ENCODE measurements around the gene VPS18. TPM values are rescaled to one million over a fixed set of nuclear protein-coding genes. Genes with fewer than 3 reads are reported as not detected.
A peak's percentile ranks its signal among the peaks of the same experiment; 100 is the strongest.

VPS18 gene
- total RNA-seq, 1 experiment from 2014 or later: 57.3 TPM

GRCh38 chr15:40914486-40914885 is 20.2 kb downstream of the VPS18 start:
- in situ Hi-C loops (cut with HindIII; ENCODE audit: low sequenced_read_pairs): no loop called here
- DNase-seq (ENCODE audit: low spot score): no peak

- in situ Hi-C loops (cut with HindIII; ENCODE audit: low sequenced_read_pairs): no loop called here
- DNase-seq (ENCODE audit: low spot score): no peak
These were observed 20.9 kb downstream of the VPS18 start for GRCh38 chr15:40915116-40915661.

- DNase-seq (ENCODE audit: low spot score): no peak
- in situ Hi-C loops (cut with HindIII; ENCODE audit: low sequenced_read_pairs): no loop called here
These were observed 21.4 kb downstream of the VPS18 start for GRCh38 chr15:40915679-40916078.

GRCh38 chr15:40917585-40917984 is 23.3 kb downstream of the VPS18 start:
- DNase-seq (ENCODE audit: low spot score): no peak
- in situ Hi-C loops (cut with HindIII; ENCODE audit: low sequenced_read_pairs): no loop called here

GRCh38 chr15:40918146-40918798 is 24.0 kb downstream of the VPS18 start:
- in situ Hi-C loops (cut with HindIII; ENCODE audit: low sequenced_read_pairs): no loop called here
- no peak for DNase-seq (ENCODE audit: low spot score)

DNA sequence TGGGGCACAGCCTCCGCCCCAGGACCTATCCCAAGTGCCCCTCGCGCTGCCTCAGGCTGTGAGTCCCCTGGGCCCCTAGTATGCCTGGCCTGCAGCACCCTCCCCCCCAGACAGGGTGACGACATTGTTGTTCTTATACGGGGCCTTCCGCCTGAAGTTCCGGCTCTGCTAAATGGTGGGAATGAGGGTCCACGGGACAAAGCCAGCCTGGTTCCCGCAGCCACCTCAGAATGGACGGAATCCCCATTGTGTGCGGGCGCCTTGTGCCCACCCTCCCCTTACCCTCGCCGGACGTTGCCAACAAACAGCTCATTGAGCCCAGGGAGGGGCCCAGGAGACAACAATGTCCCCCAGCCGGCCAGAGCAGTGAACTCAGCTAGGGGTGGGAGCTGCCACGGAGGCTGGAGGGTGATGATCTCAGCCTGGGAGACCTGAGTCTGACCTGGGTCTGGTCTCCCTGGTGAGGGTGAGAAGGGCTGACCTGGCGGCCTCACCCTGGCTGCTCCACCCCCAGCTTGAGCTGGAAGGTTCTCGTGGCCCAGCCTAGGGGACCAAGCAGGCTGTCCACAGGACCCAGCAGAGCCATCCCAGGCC is 24.6 kb downstream of the VPS18 start:
- in situ Hi-C loops (cut with HindIII; ENCODE audit: low sequenced_read_pairs): no loop called here
- no peak for DNase-seq (ENCODE audit: low spot score)

DNA sequence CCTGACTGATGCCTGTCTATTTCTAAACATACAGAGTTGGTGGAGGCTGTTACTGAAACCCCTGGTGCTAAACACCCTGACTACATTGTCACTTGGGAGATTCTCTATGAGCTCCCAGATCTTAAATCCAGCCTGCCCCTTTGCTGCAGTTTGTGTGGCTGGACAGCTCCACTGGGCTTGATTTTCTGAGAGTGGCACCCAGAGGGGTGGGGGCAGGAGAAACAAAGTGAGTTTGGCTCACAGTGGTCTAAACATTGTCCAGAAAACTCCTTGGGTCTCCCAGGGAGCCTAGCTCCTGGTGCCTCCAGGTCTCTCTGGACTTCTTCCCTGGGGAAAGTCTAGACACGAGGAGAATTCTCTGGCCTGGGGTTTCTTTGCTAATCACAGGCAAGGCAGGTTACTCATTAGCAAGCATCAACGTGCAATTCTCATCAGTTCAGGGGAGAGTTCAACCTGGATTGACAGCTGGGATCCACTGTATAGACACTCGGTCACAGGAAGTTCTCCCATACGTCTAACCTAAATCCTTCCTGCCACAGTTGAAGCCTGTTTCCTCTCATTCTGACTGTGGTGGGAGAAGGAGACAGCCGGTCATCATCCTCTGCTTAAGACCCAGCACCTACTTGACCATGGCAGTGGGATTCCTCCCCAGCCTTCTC is 27.8 kb downstream of the VPS18 start:
- in situ Hi-C loops (cut with HindIII; ENCODE audit: low sequenced_read_pairs): no loop called here
- no peak for DNase-seq (ENCODE audit: low spot score)

- in situ Hi-C loops (cut with HindIII; ENCODE audit: low sequenced_read_pairs): no loop called here
- DNase-seq (ENCODE audit: low spot score): no peak
These were observed 28.4 kb downstream of the VPS18 start for GRCh38 chr15:40922608-40923005.

DNA sequence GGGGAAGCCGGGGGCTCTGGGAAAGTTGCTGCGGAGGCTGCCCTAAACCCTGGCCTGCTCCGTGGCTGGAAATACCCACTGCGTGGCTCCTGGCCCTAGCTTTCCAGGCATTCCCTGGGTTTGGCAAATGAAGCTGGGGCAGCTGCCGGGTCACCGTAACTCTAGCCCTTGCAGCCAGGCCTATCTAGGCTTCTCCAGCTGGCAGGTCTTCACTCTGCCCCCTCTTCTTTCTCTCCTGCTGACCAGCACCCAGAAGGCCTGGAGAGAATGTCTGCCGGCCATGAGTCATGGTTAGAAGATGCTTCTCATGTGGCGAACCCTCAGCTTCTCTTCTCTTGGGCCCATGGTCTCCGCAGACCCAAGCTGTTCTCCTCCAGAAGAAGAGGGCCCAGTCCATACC is 29.3 kb downstream of the VPS18 start:
- no peak for DNase-seq (ENCODE audit: low spot score)
- in situ Hi-C loops (cut with HindIII; ENCODE audit: low sequenced_read_pairs): no loop called here

DNA sequence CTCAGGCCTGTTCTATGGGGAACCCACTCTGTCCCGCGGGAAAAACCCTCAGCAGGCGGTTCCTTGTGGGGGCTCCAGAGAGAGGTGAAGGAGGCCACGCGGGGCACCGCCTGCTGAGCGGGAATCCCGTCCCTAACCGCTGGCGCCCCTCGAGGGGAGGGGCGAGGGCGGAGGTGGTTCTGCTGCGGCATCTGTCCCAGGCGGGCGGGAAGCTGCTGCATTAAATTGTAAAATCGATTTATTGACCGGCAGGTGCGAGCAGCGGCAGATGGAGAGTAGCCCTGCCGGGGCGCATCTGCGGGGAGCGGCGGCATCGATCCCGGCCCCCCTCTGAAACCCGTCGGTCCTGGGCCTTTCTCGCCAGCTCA is 31.2 kb downstream of the VPS18 start:
- in situ Hi-C loops (cut with HindIII; ENCODE audit: low sequenced_read_pairs): no loop called here

GRCh38 chr15:40925863-40926658 is 31.8 kb downstream of the VPS18 start:
- DNase-seq (ENCODE audit: low spot score): peak; percentile 42
- in situ Hi-C loops (cut with HindIII; ENCODE audit: low sequenced_read_pairs): no loop called here

More for the DNA sequence above, 31.2 kb downstream of the VPS18 start:
- DNase-seq (ENCODE audit: low spot score): no peak

GRCh38 chr15:40926659-40927494 is 32.6 kb downstream of the VPS18 start:
- DNase-seq (ENCODE audit: low spot score): no peak
- in situ Hi-C loops (cut with HindIII; ENCODE audit: low sequenced_read_pairs): no loop called here

DNA sequence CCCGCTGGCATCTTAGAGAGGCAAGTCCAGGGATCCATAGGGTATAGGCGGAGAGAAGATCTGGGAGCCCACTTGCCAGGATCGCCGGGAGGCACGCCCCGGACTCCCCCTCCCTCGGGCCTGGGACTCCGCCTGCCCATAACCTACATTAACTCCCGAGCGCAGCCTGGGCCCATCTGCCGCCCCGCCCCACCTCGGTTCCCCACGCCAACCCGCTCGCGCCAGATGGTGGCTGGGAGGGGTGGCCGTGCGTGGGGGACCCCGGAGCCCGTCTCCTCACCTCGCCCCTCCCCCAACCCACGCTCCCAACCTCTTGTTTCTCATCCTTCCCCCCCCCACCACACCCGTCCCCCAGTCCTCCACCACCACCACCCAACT is 33.2 kb downstream of the VPS18 start:
- no peak for DNase-seq (ENCODE audit: low spot score)
- in situ Hi-C loops (cut with HindIII; ENCODE audit: low sequenced_read_pairs): no loop called here

DNA sequence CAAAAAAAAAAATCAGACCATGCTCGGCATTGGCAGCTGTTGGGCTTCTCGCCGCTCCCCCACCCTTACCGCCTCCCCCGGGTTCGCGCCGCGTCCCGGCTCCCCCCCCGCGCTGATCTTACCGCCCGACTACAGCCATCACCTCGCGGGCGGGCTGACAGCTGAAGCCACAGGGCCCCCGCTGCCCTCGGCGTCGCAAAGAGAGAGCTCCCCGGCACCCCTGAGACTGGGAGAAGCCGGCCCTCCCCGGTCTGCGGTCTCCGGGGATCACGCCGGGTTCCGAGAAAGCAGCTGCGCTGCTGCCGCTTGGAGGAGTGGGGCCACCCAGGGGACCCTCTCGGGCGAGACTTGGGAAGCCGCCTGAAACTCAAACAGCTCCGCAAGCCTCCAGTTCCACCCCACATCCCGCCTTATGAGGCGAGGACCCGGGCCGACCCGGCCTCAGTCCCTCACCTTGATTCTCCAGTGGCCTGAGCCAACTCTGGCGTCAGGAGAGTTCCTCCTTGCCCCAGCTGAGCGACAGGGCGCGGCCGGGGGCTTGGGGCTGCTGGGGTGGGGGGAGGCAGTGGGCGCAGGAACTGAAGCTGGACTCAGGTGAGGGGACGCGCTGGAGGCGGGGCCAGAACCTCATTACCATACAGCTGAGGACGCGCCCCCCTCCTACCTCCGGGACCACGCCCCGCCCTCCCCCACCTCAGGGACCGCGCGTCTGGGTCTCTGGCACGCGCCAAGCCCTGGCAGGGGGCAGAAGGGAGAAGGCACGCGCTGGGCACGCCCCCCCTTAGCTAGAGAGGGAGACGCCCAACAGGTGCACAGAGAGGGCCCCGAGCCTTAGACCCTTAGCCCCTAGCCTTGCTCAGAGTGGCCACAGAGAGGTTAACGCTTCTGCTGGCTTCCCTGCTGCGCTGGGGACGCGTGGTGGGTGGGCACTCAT is 33.9 kb downstream of the VPS18 start:
- in situ Hi-C loops (cut with HindIII; ENCODE audit: low sequenced_read_pairs): no loop called here
- no peak for DNase-seq (ENCODE audit: low spot score)

DNA sequence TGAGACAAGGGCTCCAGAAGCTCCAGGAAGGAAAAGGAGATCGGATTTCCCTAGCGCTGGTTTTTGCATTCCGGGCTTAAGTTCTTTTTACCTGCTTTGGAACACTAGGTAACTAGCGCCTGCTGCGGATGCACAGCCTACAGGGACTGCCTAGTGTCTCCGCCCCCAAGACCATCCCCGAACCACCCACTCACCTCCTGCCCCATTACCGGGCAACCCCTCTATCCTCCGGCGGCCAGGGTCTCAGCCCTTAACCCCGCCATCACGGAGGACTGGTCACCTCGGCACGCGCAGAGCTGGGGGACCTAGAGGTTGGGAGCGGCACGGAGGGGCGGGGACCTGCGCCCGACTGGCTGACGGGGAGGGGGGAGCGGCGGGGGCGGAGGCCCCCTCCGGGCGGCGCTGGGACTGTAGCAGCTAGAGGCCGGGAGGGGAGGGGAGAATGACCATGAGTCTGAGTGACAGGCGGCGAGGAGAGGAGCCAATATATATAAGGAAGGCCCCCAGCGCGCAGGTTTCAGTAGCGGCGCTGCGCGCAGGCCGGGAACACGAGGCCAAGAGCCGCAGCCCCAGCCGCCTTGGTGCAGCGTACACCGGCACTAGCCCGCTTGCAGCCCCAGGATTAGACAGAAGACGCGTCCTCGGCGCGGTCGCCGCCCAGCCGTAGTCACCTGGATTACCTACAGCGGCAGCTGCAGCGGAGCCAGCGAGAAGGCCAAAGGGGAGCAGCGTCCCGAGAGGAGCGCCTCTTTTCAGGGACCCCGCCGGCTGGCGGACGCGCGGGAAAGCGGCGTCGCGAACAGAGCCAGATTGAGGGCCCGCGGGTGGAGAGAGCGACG is 34.8 kb downstream of the VPS18 start, which contains the start of gene DLL4:
DLL4 (plus strand) TSS at position 520 of the 839 bp plus-strand sequence. CDS start 329 bp downstream, outside the sequence.
- in situ Hi-C loops (cut with HindIII; ENCODE audit: low sequenced_read_pairs): no loop called here

DNA sequence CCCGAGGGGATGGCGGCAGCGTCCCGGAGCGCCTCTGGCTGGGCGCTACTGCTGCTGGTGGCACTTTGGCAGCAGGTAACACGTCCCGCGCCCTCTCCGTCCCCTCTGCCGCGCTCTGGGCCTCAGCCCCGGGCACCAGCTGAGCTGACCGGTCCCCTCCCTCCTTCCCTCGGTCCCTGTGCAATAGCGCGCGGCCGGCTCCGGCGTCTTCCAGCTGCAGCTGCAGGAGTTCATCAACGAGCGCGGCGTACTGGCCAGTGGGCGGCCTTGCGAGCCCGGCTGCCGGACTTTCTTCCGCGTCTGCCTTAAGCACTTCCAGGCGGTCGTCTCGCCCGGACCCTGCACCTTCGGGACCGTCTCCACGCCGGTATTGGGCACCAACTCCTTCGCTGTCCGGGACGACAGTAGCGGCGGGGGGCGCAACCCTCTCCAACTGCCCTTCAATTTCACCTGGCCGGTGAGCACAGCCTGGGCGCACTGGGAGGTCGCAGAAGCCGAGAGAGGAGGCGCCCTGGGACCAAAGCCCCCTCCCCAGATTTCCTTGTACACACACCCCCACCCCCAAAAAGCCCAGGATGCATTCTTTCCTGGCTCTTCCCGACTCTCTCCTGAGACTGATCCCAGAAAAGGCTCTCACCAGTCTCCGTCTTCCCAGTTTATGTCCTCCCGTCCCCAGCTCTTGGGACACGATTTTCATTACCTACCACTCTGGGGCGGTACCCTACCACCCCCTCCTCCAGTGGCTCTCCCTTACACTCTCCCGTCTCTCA is 35.6 kb downstream of the VPS18 start:
- DNase-seq (ENCODE audit: low spot score): no peak
- in situ Hi-C loops (cut with HindIII; ENCODE audit: low sequenced_read_pairs): no loop called here

More for the DNA sequence above, 34.8 kb downstream of the VPS18 start, which contains the start of gene DLL4:
- DNase-seq (ENCODE audit: low spot score): peak; percentile 69

Data from G401 (cell line).